Posterior vena cava (tissue), 2 donors: ENCODE measurements around the gene BCKDHA. TPM values are rescaled to one million over a fixed set of nuclear protein-coding genes. Genes with fewer than 3 reads are reported as not detected.
"Not testable (repeated sequence)": the region's sequence is repeated elsewhere in the genome, so short reads cannot be mapped to it uniquely, and the experiment has no call there.

Source experiments
- DNase-seq: peaks from one replicate; pipeline ENCODE4 v3.0.0-alpha.2; 2020; ENCODE audit warnings: low spot score
- intact Hi-C, 2 donors: fragments of 100-400 bp; cut with DNase I; formaldehyde crosslinking; loops; one replicate each; pipeline versions ENCODE4 v1.14.1 to v1.14.2; 2022 to 2023
- total RNA-seq, 2 donors: library from RNA; stranded (reverse); fragmentation: NEBNext Ultra II Directional; extraction: Animal tissue kit (Norgen Biotek cat#: 25700); gene quantifications; one replicate each; pipeline ENCODE4 v1.2.1, GENCODE V29; 2021
- donor health status: DM: yes; HTN: yes; CAD: no.
- donor health status: DM: yes; HTN: yes; CAD: no.

Gene BCKDHA
- total RNA-seq, 2 donors from 2014 or later = 8.5 to 15.7 TPM

DNA sequence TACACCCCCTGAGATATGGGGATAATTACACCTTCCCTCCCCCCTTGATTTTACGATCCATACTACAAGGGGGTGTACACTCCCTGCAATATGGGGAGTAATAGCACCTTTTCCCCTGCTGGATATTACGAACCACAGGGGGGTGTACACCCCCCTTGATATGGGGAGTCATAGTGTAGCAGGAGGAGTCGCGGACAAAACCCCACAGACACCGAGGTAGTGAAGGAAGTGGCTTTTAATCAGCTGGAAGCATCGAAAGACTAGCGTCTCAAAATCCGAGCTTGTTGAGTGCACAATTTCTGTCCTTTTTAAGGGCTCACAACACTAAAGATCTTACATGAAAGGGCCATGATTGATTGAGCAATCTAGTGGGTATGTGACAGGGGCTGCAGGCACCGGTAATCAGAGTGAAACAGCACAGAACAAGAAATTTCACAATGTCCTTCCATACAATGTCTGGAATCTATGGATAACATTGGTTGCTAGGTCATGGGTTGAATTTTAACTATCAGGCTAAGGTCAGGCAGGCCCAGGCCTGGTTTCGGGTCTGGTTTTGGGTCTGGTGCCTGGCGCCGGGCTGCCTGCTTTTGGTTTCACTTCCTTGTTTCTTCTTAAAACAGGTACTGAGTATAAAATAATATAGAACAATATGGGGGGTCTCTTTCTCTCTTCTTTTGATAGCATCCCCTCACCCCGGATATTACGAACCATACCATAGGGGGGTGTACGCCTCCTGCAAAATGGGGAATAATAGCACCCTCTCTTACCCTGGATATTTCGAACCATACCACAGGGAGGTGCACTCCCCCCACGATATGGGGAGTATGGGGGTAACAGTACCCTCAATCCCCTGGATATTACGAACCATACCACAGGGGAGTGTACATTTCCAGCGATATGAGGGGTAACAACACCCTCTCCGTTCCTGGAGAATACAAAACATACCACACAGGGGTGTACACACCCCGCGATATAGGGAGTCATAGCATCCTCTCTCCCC, 65.9 kb downstream of the BCKDHA start:
- intact Hi-C loops, DNase-seq: not testable (repeated sequence)

Other genes with a start within 250 kb of the BCKDHA start
- 1 to 10 TPM; 1.2 to 1.4 TPM for gene CYP2S1, start 204.6 kb upstream of the BCKDHA start, total RNA-seq
- 100 to 1,000 TPM; 133 to 147 TPM for gene AXL, start 178.6 kb upstream of the BCKDHA start, total RNA-seq
- 100 to 1,000 TPM; 150 to 157 TPM for gene HNRNPUL1, start 133.4 kb upstream of the BCKDHA start, total RNA-seq
- gene CCDC97, start 87.6 kb upstream of the BCKDHA start, total RNA-seq = 10 to 100 TPM; 17.5 to 23.9 TPM
- gene TGFB1, start 43.9 kb upstream of the BCKDHA start, total RNA-seq = 10 to 100 TPM; 43.8 to 61.5 TPM
- 1 to 10 TPM; 3.7 to 4.2 TPM for gene B9D2, start 33.7 kb upstream of the BCKDHA start, total RNA-seq
- 1 to 10 TPM; 6.4 to 8.3 TPM for gene TMEM91, start 21.3 kb upstream of the BCKDHA start, total RNA-seq
- gene EXOSC5, start 459 bp upstream of the BCKDHA start, total RNA-seq = 1 to 10 TPM; 7.2 to 7.3 TPM
- 1 to 10 TPM; 3.3 to 4.2 TPM for gene B3GNT8, start 29.6 kb downstream of the BCKDHA start, total RNA-seq
- 10 to 100 TPM; 30.5 to 30.7 TPM for gene DMAC2, start 42.1 kb downstream of the BCKDHA start, total RNA-seq
- not detected for gene ERICH4, start 45.3 kb downstream of the BCKDHA start, total RNA-seq
- gene CEACAM21, start 178.3 kb downstream of the BCKDHA start, total RNA-seq = 1 to 10 TPM in 1 of 2 donors, under 1 TPM in 1; 0.48 to 2.5 TPM
- gene CEACAM4, start 229.3 kb downstream of the BCKDHA start, total RNA-seq = 1 to 10 TPM; 1.4 to 2.9 TPM